Measurements from ENCODE around the gene SYMPK. TPM values are rescaled to one million over a fixed set of nuclear protein-coding genes. Genes with fewer than 3 reads are reported as not detected.

The SYMPK gene
- total RNA-seq, 2 experiments from 2014 or later: 84.4 to 118 TPM

DNA sequence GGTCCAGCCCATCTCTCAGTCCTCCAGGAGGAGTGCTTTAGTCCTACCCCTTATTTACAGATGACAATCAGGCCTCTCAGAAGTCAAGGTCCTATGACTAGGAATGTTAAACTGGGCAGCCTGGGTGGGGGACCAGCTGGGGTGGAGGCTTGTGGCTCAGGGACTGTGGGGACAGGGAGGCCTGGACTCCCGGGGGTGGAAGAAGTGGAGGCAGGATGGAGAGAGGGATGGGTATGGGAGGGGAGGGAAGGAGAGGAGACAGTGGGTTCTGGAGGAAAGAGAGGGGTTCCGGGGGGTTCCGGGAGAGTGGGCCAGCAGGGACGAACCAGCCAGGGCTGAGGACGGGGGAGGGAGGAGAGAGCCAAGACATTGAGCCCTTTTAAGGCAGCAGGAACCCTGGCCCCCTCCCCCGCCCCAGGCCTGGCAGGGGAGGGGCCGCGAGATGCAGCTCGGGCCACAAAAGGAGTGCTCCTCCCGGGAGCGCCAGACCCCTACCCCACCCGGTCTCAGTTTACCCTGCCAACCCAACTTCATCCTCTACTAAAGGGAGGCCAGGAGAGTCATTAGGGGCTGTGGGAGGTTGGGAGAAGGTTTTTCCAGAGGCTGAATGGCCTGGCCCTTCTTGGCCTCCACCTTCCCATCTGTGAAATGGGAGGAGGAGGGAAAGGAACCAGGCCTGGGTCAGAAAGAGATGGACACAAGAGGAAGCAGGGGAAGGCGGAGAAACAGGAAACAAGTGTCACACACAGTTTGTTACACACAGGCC, 82.3 kb downstream of the SYMPK start:
- DNase-seq (ENCODE audit: low spot score): no peak
- Histone ChIP-seq H3K4me1 (ENCODE audit: insufficient read depth, low read length, poor library complexity, severe bottlenecking) (peaks cover 12% of the 10 kb centered on the region), H3K27ac (ENCODE audit: low read depth, low read length, poor library complexity, severe bottlenecking) (no peak overlapping the region), H4K20me1 (ENCODE audit: insufficient read depth, low read length) (no peaks in the 10 kb centered on the region; the same call in 1 of the 2 replicates), H3K79me2 (ENCODE audit: insufficient read depth, low read depth, low read length) (no peaks in the 10 kb centered on the region), H3K4me2 (ENCODE audit: low read length) (no peak overlapping the region), H2AFZ (ENCODE audit: low read length) (no peak overlapping the region), H3K9me3 (ENCODE audit: low read length) (no peaks in the 10 kb centered on the region), H3K4me3 (ENCODE audit: low read depth, low read length, poor library complexity, severe bottlenecking) (no peak overlapping the region), H3K36me3 (ENCODE audit: insufficient read depth, low read length) (peaks cover 7% of the 10 kb centered on the region; the same call in 1 of the 2 replicates), H3K9me2 (ENCODE audit: insufficient read depth, low read length) (no peaks in the 10 kb centered on the region)
- TF ChIP-seq, protein P1, sequence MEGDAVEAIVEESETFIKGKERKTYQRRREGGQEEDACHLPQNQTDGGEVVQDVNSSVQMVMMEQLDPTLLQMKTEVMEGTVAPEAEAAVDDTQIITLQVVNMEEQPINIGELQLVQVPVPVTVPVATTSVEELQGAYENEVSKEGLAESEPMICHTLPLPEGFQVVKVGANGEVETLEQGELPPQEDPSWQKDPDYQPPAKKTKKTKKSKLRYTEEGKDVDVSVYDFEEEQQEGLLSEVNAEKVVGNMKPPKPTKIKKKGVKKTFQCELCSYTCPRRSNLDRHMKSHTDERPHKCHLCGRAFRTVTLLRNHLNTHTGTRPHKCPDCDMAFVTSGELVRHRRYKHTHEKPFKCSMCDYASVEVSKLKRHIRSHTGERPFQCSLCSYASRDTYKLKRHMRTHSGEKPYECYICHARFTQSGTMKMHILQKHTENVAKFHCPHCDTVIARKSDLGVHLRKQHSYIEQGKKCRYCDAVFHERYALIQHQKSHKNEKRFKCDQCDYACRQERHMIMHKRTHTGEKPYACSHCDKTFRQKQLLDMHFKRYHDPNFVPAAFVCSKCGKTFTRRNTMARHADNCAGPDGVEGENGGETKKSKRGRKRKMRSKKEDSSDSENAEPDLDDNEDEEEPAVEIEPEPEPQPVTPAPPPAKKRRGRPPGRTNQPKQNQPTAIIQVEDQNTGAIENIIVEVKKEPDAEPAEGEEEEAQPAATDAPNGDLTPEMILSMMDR (conservative IDR thresholded peaks at IDR 0.05; ENCODE audit: low read length): no peak
- TF ChIP-seq EZH2phosphoT487 (IDR thresholded peaks at IDR 0.05; ENCODE audit: borderline replicate concordance, low read depth, low read length): no peak
- ChIA-PET POLR2A (no interaction called here), CTCF (ENCODE audit: unreplicated experiment) (no interaction called here)
- intact Hi-C loops (cut with micrococcal nuclease; ENCODE audit: unreplicated experiment): no loop called here
- no TSS peak for BruUV-seq (replicated peaks)

DNA sequence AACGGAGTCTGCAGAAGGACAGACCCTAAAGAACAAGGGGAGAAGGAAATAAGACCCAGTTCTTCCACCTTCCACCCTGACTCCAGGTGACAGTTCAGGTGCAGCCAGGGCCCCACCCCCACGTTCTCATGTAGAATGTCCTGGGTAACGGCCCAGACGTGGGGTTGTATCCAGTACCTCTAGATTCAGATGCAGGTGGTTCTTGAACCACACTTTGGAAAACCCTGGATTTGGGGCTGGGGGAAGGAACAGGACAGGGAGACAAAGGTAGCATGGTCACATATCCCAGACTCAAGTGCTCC, 82.8 kb downstream of the SYMPK start:
- intact Hi-C loops (cut with micrococcal nuclease; ENCODE audit: unreplicated experiment): no loop called here
- CTCF ChIA-PET (ENCODE audit: unreplicated experiment): no interaction called here
- TF ChIP-seq, protein P1 (conservative IDR thresholded peaks at IDR 0.05; ENCODE audit: low read length): no peak
- TF ChIP-seq EZH2phosphoT487 (IDR thresholded peaks at IDR 0.05; ENCODE audit: borderline replicate concordance, low read depth, low read length): no peak
- no peak overlapping the region for H2AFZ ChIP-seq (ENCODE audit: low read length)
- no peak overlapping the region for H3K27ac ChIP-seq (ENCODE audit: low read depth, low read length, poor library complexity, severe bottlenecking)
- POLR2A ChIA-PET: no interaction called here
- H3K4me1 ChIP-seq (ENCODE audit: insufficient read depth, low read length, poor library complexity, severe bottlenecking): peaks cover 12% of the 10 kb centered on the region
- DNase-seq (ENCODE audit: low spot score): no peak
- peaks cover 7% of the 10 kb centered on the region; the same call in 1 of the 2 replicates for H3K36me3 ChIP-seq (ENCODE audit: insufficient read depth, low read length)
- H3K9me3 ChIP-seq (ENCODE audit: low read length): no peaks in the 10 kb centered on the region
- no peak overlapping the region for H3K4me2 ChIP-seq (ENCODE audit: low read length)
- no peaks in the 10 kb centered on the region for H3K9me2 ChIP-seq (ENCODE audit: insufficient read depth, low read length)
- BruUV-seq (replicated peaks): no TSS peak
- no peaks in the 10 kb centered on the region; the same call in 1 of the 2 replicates for H4K20me1 ChIP-seq (ENCODE audit: insufficient read depth, low read length)
- no peak overlapping the region for H3K4me3 ChIP-seq (ENCODE audit: low read depth, low read length, poor library complexity, severe bottlenecking)
- H3K79me2 ChIP-seq (ENCODE audit: insufficient read depth, low read depth, low read length): no peaks in the 10 kb centered on the region

Measured in OCI-LY7 (cell line).